MM.1S (cell line): ENCODE results near the gene STAB1.

Experiments
- CTCF ChIP-seq: fragments of 300-600 bp; sonication (generic); IDR thresholded peaks from 2 replicates; pipeline ENCODE4 v1.5.1; 2016; ENCODE audit warnings: antibody characterized with exemption, low read length, mixed read lengths
- EZH2 ChIP-seq: fragments of 300-600 bp; sonication (generic); optimal IDR thresholded peaks from 2 replicates; pipeline ENCODE3; 2017; ENCODE audit warnings: low read depth, mild to moderate bottlenecking, antibody characterized with exemption, low read length, mixed read lengths
- EZH2phosphoT487 ChIP-seq: fragments of 300-600 bp; sonication (generic); IDR thresholded peaks from 2 replicates; pipeline ENCODE4 v1.6.1; 2018; ENCODE audit warnings: antibody characterized with exemption, low read length

GRCh38 chr3:52454938-52455282, 40.2 kb upstream of the STAB1 start:
- no peak for TF ChIP-seq CTCF
- no peak for TF ChIP-seq EZH2phosphoT487
- no peak for TF ChIP-seq EZH2
